Stimulated activated CD8-positive, alpha-beta memory T cell treated with anti-CD3 and anti-CD28 coated beads, Interleukin-4, amount 100 ng/mL, for 4 hours (primary cell): ENCODE measurements around the gene LHX4.
A peak's percentile ranks its signal among the peaks of the same experiment; 100 is the strongest.

ENCODE experiments used
- DNase-seq, 2 donors: peaks; one replicate each; pipeline ENCODE4 v3.0.0-alpha.2; 2020; ENCODE audit warnings: low read depth in 2 of 2, low spot score in 1 of 2

LHX4 gene

GRCh38 chr1:180229483-180230415 is at the start of gene LHX4:
LHX4 (plus strand) TSS chr1:180230264; CDS start chr1:180230530, 266 bp downstream.
- no peak for DNase-seq

GRCh38 chr1:180181048-180181447 is 49.0 kb upstream of the LHX4 start:
- no peak for DNase-seq

DNA sequence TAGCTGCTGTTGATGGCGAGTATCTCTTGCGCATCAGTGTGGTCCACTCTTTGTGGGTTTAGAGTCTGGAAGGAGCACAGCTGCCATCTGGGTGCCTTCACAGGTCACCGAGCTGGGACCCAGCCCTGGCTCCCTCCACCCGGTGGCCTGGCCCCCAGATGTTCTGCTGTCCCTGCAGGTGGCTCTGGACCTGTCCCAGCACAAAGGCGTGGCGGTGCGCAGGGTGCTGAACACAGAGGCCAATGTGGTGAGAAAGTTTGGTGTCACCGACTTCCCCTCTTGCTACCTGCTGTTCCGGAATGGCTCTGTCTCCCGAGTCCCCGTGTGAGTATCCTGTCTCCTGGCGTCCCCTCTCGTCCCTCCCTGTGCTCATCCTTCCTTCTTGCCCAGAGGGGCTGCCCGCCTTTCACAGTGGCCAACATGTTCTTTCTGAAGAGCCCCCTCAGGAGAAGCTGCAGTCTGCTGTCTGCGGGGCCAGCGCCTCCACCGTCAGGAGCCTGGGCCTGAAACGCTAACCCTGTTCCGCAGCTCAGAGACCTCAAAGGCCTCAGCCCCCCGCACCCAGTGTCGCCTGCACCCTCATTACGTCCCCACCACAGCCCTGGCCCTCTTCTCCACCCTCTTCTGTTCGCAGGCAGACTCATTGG is 47.9 kb upstream of the LHX4 start:
- DNase-seq = no peak

GRCh38 chr1:180182643-180183311 is 47.3 kb upstream of the LHX4 start:
- no peak for DNase-seq

DNA sequence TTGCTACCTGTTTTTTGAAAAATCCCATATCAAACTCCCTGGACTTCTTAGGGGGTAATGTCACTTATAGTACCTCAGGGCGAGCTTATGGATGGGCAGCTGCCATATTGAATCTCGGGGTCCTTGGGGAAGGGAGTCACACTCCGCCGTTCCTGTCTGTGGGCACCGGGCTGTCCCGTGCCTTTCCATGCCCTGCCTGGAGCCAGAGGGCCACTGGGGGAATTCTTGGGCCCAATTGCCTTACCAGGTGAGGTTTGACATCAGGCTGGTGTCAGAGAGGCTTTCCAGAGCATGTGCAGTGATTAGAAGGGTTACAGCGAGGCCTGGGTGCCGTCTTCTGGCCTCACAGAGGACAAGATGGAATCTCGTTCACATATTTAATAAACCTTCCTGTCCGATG is 46.6 kb upstream of the LHX4 start:
- DNase-seq = no peak

DNA sequence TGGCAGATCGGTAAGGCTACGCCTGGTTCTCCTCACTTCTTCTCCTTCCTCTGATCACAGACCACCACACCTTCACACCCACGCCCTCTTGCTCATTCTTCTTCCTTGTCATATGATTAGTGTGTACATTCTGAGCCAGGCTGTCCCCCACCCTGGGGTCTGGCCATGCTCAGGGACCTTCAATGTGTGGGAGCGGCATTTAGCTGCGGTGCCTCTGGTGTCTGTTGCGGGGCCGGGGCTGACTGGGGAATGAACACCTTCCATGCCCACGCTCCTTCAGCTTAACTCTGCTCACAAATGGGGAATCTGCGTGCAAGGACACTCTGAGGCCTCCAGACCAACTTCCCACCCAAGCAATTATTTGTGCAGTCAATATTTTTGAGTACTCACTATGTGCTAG is 46.0 kb upstream of the LHX4 start:
- DNase-seq = no peak

GRCh38 chr1:180185281-180185680 is 44.8 kb upstream of the LHX4 start:
- no peak for DNase-seq

DNA sequence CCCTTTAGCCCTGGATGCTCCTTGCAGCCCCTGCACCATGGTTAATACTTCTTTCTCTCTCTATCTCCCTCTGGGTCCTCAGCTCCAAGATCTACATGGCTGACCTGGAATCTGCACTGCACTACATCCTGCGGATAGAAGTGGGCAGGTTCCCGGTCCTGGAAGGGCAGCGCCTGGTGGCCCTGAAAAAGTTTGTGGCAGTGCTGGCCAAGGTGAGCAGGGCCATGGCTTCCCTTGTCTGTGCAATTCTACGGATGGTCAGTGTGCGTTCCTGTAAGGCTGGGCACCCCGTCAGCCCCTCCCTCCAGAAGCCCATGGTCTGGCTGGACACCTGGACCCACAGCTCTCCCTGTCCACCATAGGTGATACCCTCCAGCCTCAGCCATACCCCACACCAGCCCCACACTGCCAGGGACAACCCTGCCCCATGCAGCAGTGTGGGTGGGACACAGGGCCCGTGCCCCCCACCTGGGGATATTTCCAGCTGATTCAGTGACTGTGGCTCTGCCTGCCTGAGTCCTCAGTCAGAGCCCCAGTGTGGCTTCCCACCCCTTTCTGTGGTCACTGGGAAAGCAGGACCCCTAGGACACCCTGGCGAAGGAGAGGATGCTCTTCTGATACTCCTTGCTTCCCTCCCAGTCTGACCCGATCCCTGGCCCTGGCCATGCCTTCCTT is 44.0 kb upstream of the LHX4 start:
- no peak for DNase-seq

GRCh38 chr1:180186831-180187230 is 43.2 kb upstream of the LHX4 start:
- DNase-seq = no peak

DNA sequence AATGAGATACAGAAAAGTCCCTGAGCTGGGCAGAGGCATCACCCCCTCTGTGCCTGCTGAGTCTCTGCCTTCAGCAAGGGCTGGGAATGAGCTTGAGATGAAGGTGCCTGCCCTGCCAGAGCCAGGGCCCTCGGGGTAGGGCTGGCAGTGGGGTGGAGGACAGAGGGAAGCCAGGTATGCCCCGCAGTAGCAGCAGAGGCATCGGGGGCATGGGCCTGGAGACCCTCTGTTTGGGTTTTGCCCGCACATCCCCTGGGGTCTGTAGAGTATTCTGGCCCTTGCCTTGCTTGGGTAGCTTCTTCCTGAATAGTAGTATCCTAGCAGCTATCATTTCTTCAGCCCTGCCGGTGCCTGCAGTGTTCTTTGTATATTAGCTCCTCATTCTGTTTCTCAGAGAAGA is 42.4 kb upstream of the LHX4 start:
- no peak for DNase-seq

DNA sequence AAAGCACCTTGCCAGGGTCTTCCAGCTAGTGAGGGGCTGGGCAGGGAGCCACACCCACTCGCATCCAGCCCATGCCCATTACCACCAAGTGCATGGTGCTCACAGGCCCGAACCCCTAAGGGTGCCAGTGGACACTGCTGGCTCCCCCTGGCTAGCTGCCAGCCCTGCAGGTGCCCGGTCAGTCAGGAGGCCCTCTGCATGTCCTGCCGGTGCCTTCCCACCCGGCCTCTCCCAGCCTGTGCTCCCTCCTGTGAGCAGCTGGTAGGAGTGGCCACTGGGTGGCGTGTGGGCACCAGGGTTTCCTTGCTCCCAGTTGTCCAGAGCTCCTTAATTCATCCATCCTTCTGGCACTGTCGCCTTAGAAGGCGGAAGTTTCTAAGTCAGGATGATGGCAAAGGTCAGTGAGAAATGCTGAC is 42.0 kb upstream of the LHX4 start:
- no peak for DNase-seq

DNA sequence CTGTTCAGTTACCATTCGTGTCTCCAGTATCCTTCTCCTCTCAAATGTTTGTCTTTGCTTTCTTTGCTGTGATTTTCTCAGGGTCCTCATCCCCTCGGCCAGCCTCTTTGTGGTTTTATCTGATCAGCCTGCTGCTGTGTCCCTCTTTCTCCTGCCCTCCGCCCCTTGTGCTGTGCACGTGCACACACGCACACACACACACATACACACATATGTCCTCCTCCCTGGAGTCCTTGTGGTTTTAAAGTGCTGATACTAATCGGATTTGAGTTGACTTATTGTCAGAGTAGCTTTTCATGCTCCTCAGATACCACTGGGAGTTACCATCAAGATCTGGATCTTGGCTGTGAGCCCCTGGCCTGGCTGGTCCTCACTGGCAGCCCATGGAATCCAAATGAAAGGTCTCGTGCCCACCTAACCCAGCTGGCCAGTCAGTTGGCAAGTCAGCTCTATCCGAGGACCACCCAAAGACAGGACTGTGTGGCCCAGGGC is 41.3 kb upstream of the LHX4 start:
- no peak for DNase-seq

- DNase-seq = peak in 1 of 2 donors; percentile 1
Observed at GRCh38 chr1:180190091-180190490, 40.0 kb upstream of the LHX4 start.

- DNase-seq = peak in 1 of 2 donors; percentile 2
Observed at GRCh38 chr1:180192172-180192571, 37.9 kb upstream of the LHX4 start.

DNA sequence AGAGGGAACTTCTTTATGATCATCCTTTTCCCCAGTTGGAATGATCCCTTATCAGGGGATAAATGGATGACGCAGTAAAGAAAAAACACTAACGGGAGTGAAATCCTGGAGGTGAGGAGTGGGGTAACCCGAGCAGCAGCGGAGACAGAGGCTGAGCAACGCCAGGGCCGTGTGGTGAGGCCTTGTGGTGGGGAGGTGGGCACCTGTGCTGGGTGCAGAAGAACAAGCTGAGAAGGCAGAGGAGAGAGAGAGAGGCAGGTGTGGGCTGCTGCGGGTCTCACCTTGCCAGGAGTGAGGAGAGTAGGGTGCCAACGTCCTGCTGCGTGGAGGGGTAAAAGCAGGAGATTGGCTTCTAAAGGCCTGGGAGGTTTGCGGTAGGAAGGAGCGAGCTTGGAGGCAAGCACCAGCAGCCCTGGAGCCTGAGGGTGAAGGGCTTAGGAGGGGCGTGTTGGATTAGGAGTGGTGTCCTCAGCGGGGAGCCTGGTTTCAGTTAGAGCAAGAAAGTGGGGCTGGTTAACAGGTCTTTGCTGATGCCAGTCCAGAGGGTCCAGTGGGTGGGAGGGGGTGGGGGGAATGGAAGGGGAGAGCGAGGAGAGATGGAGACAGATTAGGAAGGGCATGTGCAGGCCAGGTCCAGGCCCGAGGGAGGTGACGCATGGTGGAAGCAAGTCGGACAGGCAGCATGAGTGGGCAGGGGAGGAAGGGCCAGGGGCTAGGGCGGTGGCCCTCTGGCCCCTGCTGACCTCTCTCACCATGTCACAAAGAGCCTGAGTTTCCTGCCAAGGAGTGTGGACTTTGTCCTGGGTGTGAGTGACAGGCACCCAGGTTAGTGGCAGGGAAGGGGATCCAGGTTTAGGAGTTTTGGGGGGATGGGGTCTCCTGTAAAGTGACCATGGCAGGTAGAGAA is 36.7 kb upstream of the LHX4 start:
- no peak for DNase-seq

DNA sequence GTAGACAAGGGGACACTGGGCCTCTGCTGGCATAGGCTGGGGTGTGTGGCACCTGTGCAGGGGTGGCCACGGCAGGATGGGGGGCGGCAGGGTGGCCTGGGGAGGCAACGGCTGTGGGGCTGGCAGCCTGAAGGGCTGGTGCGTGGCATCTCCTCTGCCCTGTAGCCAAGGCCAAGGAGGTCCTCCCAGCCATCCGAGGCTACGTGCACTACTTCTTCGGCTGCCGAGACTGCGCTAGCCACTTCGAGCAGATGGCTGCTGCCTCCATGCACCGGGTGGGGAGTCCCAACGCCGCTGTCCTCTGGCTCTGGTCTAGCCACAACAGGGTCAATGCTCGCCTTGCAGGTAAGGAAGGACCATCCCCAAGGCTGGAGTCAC is 36.0 kb upstream of the LHX4 start:
- no peak for DNase-seq

DNA sequence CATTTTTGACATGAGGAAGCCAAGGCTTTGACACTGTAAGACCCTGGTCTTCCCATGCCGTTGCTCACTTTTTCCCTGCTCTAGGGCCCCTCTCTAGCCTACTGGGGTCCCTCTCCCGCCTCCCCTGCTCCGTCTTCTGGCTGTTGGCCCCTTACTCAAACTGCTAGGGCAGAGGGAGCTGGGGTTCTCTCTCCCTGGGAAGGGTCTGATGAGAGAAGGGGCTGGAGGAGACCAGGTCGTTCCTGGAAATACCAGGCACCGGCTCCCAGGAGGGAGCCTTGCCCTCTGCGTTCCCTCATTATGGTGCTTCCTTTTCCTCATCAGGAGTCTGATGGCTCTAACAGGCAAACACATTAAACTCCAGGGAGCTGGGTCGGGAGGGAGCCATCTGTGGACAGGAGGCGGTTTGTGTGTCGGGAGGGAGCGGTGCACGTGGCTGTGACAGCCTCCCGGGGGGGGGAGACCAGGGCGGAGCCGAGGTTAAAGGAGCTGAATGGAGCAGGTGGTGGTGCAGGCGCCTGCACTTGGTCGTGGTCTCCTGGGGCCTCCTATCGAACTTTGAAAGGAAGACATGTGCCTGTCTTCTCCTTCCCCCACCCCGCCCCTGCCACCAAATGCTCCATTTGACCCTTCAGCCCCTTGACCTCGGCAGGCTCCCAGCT is 35.4 kb upstream of the LHX4 start:
- DNase-seq = no peak

DNA sequence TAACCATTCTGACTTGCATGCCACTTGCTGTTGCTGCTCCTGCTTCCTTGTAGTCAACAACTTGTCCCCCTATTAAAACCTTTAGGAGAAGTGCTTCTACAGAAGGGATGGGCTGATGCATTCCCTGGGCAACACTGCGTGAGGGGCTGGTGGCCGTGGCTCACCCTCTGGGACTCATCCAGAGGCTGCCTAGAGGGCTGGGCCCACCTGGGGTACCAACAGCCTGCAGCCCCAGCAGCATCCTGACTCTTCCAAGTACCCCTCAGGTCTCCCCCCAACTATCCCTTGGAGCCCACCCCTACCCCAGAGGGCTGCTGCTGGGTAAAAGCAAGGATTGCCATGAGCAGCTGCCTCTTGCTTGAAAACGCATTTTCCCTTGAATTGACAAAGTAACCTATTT is 34.7 kb upstream of the LHX4 start:
- DNase-seq = no peak

- no peak for DNase-seq
Observed at GRCh38 chr1:180195916-180196315, 34.1 kb upstream of the LHX4 start.
